ENCODE results near the gene GAL3ST3.

GRCh38 chr11:66003291-66003690 lies 45.7 kb downstream of the GAL3ST3 start:
- TF ChIP-seq EZH2phosphoT487 (IDR thresholded peaks at IDR 0.05; ENCODE audit: unreplicated experiment), result no peak
- no peak for TF ChIP-seq REST (IDR thresholded peaks at IDR 0.05; ENCODE audit: unreplicated experiment)
- no peak for TF ChIP-seq CTCF (conservative IDR thresholded peaks at IDR 0.05; ENCODE audit: low read depth in 2 of 2)
- no peak for TF ChIP-seq EZH2 (IDR thresholded peaks at IDR 0.05; ENCODE audit: low read depth, unreplicated experiment)
- TF ChIP-seq CREB1 (CRISPR knock-in tag; IDR thresholded peaks at IDR 0.05; ENCODE audit: low read depth), result no peak
- TF ChIP-seq JUNB (IDR thresholded peaks at IDR 0.05; ENCODE audit: unreplicated experiment), result no peak
- TF ChIP-seq POLR2AphosphoS5 (IDR thresholded peaks at IDR 0.05; ENCODE audit: low read depth), result no peak
